Raji (cell line): ENCODE data around the gene GOLGA6L1.
"Not testable (repeated sequence)": the region's sequence is repeated elsewhere in the genome, so short reads cannot be mapped to it uniquely, and the experiment has no call there.

ENCODE experiments used
- POLR2A ChIP-seq: IDR thresholded peaks from 2 replicates; pipeline ENCODE4 v1.6.1; 2011; ENCODE audit warnings: low read depth, low read length, control low read depth; ENCODE audit not compliant: insufficient read depth

The GOLGA6L1 gene, protein sequence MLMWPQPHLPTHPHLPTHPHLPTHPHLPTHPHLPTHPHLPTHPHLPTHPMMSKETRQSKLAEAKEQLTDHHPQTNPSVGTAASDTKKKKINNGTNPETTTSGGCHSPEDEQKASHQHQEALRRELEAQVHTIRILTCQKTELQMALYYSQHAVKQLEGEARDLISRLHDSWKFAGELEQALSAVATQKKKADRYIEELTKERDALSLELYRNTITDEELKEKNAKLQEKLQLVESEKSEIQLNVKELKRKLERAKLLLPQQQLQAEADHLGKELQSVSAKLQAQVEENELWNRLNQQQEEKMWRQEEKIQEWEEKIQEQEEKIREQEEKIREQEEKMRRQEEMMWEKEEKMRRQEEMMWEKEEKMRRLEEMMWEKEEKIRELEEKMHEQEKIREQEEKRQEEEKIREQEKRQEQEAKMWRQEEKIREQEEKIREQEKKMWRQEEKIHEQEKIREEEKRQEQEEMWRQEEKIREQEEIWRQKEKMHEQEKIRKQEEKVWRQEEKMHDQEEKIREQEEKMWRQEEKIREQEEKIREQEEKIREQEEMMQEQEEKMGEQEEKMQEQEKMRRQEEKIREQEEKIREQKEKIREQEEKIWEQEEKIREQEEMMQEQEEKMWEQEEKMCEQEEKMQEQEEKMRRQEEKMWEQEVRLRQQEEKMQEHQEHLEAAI

DNA sequence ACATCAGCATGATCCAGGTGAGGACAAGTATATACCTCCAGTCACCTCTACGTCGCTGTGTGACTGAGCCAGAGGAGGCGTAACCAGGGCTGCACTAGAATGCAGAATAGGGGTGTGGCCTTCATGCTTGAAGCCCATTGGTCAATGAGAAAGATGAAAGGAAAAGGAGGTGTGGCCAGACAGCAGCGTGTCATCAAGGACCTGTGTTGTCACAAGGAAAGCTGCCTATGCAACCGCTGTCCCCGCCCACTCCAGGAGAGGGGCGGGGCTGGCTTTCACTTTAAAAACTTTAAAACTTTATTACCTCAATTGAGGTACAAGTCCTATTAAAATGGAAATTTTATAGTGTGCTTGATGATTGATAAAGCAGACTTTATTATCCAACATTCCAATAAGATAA is at the start of gene GOLGA6L1:
TSS of gene GOLGA6L1 (minus strand) at position 101 of the 400 bp plus-strand sequence. CDS start at position 10, 91 bp downstream.
- TF ChIP-seq POLR2A = not testable (repeated sequence)

DNA sequence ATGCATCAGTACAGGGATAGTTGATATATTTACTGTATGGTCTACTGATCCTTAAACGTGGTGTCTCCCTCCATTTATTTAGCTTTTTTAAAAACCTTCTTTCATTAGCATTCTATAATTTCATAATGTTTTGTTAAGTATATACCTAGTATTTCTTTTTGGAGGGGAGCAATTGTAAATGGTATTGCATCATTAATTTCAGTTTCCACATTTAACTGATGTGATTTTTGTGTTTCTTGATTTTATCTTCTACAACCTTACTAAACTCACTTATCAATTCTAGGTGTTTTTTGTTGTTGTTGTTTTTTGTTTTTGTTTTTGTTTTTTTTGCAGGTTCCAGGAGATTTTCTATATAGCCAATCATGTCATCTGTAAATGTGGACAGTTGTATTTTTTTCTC is 18.4 kb downstream of the GOLGA6L1 start:
- no peak for TF ChIP-seq POLR2A

DNA sequence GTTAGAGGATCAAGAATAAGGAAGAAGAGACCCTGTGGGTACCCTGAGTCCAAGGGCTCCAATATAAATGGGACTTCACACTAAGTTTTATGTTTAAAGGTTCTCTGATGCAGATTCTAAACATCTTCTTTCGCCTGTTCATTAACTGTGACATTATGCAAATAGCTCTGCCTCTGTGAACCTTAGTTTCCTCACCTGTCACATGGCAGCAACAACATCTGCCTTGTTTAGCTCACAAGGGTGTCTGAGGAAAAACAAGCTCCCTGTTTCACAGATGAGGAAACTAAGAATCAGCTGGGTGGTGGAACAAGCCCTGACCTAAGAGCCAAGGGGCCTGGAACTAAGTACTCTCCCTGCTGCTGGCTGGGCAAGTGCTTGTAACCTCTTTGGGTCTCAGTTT is 40.8 kb downstream of the GOLGA6L1 start:
- no peak for TF ChIP-seq POLR2A

DNA sequence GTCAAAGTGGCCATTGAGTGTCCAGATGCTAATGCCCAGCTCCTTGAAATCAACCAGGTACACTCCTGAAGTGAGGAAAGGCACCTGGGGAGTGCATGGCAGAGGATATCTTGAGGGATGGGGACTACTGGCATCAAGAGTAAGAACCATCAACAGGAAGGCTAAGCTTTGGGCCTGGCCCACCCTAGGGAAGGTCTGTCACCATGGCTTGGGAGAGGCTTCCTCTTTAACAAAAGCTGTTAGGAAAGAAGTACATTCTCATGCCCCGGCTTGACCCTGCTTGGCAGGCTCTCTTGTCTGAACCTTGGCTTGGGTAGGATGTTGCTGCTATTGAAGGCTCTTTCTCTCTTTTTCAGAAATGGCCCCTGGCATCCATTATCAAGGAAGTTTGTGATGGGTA is 53.5 kb downstream of the GOLGA6L1 start:
- TF ChIP-seq POLR2A = no peak

DNA sequence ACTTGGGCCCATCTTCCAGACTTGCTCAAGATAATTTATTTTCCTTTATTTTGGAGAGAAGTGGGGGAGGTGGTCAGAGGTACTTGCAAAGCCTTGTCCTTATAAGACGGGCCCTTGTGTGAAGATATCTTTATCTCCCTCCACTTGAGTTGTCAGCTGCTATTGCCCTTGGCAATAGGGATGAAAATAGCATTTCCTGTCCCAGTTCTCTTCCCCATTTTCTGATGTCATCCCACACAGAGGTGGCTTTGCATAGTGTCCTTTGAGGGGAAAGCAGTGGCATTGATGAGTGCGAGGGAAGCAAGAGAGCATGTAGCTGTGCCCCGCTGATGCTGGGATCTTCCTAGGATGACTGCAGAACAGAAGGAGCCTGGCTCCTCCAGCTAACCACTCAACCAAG is 55.4 kb downstream of the GOLGA6L1 start:
- TF ChIP-seq POLR2A = no peak

DNA sequence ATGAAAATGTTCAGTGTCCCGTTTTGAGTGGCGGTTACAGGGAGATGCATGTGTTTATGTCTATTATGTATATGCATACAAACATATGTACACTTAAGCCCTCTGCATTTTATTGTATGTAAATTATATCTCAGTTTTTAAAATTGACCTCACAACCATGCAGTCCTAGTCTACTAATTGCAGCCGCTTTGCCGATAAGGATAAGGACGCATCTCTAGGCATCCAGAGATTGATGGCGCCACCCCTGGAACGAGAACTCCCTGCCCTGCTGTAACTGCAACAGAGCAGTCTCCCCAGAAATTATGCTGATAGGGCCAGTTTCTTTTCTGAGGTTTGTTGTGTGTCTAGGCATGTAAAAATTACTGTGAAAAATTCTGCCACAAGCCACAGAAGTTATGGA is 56.9 kb downstream of the GOLGA6L1 start:
- TF ChIP-seq POLR2A = no peak
